ENCODE data around the gene MTA3.
"Not testable (repeated sequence)": the region's sequence is repeated elsewhere in the genome, so short reads cannot be mapped to it uniquely, and the experiment has no call there.

Gene MTA3

DNA sequence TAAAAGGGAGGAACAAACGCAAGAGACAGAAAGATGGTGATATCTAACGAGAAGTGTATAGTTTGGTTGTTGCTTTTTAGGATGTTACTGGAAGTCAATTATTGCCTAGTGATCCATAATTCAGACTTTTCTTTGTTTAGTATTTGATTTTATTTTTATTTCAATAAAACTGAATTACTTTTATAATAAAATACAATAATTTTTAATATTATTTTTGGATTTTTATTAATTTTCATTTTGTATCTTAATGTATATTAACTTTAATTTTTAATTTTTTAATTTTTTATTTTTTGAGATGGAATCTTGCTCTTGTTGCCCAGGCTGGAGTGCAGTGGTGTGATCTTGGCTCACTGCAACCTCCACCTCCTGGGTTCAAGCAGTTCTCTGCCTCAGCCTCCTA, 55.6 kb downstream of the MTA3 start:
- TF ChIP-seq, protein P1, sequence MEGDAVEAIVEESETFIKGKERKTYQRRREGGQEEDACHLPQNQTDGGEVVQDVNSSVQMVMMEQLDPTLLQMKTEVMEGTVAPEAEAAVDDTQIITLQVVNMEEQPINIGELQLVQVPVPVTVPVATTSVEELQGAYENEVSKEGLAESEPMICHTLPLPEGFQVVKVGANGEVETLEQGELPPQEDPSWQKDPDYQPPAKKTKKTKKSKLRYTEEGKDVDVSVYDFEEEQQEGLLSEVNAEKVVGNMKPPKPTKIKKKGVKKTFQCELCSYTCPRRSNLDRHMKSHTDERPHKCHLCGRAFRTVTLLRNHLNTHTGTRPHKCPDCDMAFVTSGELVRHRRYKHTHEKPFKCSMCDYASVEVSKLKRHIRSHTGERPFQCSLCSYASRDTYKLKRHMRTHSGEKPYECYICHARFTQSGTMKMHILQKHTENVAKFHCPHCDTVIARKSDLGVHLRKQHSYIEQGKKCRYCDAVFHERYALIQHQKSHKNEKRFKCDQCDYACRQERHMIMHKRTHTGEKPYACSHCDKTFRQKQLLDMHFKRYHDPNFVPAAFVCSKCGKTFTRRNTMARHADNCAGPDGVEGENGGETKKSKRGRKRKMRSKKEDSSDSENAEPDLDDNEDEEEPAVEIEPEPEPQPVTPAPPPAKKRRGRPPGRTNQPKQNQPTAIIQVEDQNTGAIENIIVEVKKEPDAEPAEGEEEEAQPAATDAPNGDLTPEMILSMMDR (IDR thresholded peaks at IDR 0.05; ENCODE audit: control insufficient read depth, extremely low read depth, insufficient read depth) = no peak
- H3K4me3 ChIP-seq (ENCODE audit: low read depth, low read length) = no peak overlapping the region
- no peak for DNase-seq (ENCODE audit: low read depth)

DNA sequence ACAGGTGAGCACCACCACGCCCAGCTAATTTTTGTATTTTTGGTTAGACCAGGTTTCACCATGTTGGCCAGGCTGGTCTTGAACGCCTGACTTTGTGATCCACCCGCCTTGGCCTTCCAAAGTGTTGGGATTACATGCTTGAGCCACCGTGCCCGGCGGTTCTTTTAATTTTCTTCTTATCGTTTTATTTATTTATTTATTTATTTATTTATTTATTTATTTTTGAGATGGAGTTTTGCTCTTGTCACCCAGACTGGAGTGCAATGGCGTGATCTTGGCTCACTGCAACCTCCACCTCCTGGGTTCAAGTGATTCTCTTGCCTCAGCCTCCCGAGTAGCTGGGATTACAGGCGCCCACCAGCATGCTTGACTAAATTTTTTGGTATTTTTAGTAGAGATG, 59.6 kb downstream of the MTA3 start:
- not testable (repeated sequence) for H3K4me3 ChIP-seq (ENCODE audit: low read depth, low read length); DNase-seq (ENCODE audit: low read depth)

DNA sequence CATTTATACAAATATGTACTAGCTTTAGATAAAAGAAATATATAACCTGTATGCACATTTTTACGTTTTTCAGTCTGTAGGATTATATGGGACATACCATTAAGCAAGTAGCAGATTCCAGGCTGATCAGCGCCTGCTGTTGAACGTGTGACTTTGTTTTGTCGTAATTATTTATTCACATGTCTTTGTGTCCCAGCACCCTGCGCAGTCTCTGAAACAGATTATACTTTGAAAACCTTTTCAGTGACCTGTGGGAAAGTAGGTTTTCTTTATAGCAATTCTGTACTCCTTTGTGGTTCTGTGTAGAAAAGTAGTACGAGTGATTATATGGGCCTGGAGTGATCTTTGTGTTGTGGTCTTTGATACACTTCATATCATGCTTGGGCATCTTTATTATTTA, 68.5 kb downstream of the MTA3 start:
- no peak for DNase-seq (ENCODE audit: low read depth)
- TF ChIP-seq, protein P1 (IDR thresholded peaks at IDR 0.05; ENCODE audit: control insufficient read depth, extremely low read depth, insufficient read depth) = no peak
- no peak overlapping the region for H3K4me3 ChIP-seq (ENCODE audit: low read depth, low read length)

DNA sequence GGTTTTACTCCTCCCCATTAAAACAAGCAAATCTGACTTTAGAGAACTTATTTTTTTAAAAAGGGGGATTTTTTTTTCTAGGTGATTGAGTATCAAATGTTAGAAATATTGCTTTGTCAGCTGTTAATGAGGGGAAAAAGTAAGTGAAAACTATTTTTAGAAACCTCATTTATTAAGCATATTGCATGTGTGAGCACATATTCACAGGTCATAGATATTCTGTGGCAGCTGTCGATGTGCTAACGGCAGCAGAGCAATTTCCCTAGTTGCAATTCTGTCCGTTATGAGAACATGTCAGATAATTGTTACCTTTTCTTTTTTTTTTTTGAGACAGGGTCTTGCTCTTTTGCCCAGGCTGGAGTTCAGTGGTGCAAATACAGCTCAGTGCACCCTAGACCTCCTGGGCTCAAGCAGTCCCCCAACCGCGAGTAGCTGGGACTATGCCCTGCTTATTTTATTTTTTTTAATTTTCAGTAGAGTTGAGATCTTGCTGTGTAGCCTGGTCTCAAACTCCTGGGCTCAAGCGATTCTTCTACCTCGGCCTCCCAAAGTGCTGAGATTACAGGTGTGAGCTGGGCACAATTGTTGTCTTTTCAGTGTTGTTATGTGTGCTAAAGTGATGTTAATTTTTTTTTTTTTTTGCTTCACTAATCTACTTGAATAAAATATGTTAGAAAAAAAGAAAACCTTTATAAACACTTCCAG, 69.8 kb downstream of the MTA3 start:
- no peak overlapping the region for H3K4me3 ChIP-seq (ENCODE audit: low read depth, low read length)
- no peak for DNase-seq (ENCODE audit: low read depth)
- TF ChIP-seq, protein P1 (IDR thresholded peaks at IDR 0.05; ENCODE audit: control insufficient read depth, extremely low read depth, insufficient read depth) = no peak

DNA sequence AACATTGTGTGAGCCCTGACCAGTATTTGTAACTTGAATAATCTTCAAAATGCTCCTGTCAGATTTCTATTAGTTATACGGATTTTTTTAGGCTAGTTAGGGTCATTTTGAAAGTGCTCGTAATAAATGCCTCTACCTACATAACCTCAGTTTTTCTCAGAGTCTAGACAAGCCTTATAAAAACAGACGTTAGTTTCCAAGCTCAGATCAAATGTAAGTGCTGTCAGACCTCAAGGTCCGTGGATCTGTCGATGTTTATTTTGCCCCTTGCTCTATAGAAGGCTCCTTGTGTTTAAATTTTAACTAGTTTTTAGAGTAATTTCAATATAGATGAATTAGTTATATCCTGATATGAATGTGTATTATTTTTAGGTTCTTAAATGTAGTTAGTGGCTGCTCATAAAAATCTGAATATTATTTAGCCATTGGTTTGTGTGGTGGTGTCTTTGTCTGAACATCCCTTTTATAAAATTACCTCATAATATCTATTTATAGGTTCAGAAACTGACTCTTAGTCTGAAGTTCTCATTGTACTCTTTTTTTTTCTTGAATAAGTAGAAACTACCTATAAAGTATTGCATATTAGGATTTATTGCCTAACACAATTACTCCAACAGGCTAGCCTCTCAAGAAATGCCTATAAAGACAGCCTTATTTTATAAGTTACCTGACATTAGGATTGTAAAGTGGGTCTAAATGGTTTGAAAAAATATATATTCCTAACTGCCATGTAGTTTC, 71.1 kb downstream of the MTA3 start:
- no peak overlapping the region for H3K4me3 ChIP-seq (ENCODE audit: low read depth, low read length)
- TF ChIP-seq, protein P1 (IDR thresholded peaks at IDR 0.05; ENCODE audit: control insufficient read depth, extremely low read depth, insufficient read depth) = no peak
- DNase-seq (ENCODE audit: low read depth) = no peak

- no peak for DNase-seq (ENCODE audit: low read depth)
- no peak overlapping the region for H3K4me3 ChIP-seq (ENCODE audit: low read depth, low read length)
- TF ChIP-seq, protein P1 (IDR thresholded peaks at IDR 0.05; ENCODE audit: control insufficient read depth, extremely low read depth, insufficient read depth) = no peak
Observed at GRCh38 chr2:42640261-42640660, 71.8 kb downstream of the MTA3 start.

GRCh38 chr2:42642371-42642770, 73.9 kb downstream of the MTA3 start:
- H3K4me3 ChIP-seq (ENCODE audit: low read depth, low read length); DNase-seq (ENCODE audit: low read depth): not testable (repeated sequence)

GRCh38 chr2:42645551-42645950, 77.1 kb downstream of the MTA3 start:
- no peak overlapping the region for H3K4me3 ChIP-seq (ENCODE audit: low read depth, low read length)
- TF ChIP-seq, protein P1 (IDR thresholded peaks at IDR 0.05; ENCODE audit: control insufficient read depth, extremely low read depth, insufficient read depth) = no peak
- DNase-seq (ENCODE audit: low read depth) = no peak

Data from LNCaP clone FGC (cell line).